Measurements from ENCODE around the gene MGAT4C.

GRCh38 chr12:86139671-86140070, 116.5 kb downstream of the MGAT4C start:
- no peak for TF ChIP-seq CTCF (IDR thresholded peaks at IDR 0.05)
- no peak for TF ChIP-seq POLR2A (IDR thresholded peaks at IDR 0.05)
